Activated CD4-positive, alpha-beta T cell treated with anti-CD3 and anti-CD28 coated beads, Interleukin-2, amount 10 ng/mL, durations not matched to agents 24 days and 14 days (primary cell): ENCODE results near the gene UNC50. TPM values are rescaled to one million over a fixed set of nuclear protein-coding genes. Genes with fewer than 3 reads are reported as not detected.

ENCODE experiments used
- total RNA-seq: library from RNA; stranded (reverse); gene quantifications from 2 replicates; pipeline ENCODE4 v1.2.3, GENCODE V29; 2022

UNC50 gene
- total RNA-seq, 1 donor from 2014 or later, result 39.0 TPM

Other genes starting within 250 kb of the UNC50 start
- 40.2 and 45.0 TPM in 2 replicates for gene INPP4A, start 163.7 kb upstream of the UNC50 start, total RNA-seq
- gene COA5, start 77 bp upstream of the UNC50 start, total RNA-seq, result 20.4 and 22.0 TPM in 2 replicates
- 48.8 and 49.2 TPM in 2 replicates for gene MGAT4A, start 122.5 kb downstream of the UNC50 start, total RNA-seq